Naive thymus-derived CD4-positive, alpha-beta T cell (primary cell): ENCODE results near the gene NEU1. TPM values are rescaled to one million over a fixed set of nuclear protein-coding genes. Genes with fewer than 3 reads are reported as not detected.
"Not testable (repeated sequence)": the region's sequence is repeated elsewhere in the genome, so short reads cannot be mapped to it uniquely, and the experiment has no call there.

Experiments used
- ATAC-seq: fragments of 150-1000 bp; cut with Tn5 transposase; 2 replicates; pipeline ENCODE4 v1.10.0; 2021; ENCODE audit warnings: mild to moderate bottlenecking, moderate library complexity
- CTCF ChIA-PET: fragments of 350-600 bp; sonication (Branson Sonifier 250); formaldehyde crosslinking; loops from one replicate; lab custom pipeline; 2021; ENCODE audit warnings: antibody characterized with exemption; lab: Charles Lee
- POLR2A ChIA-PET: fragments of 350-600 bp; sonication (Branson Sonifier 250); formaldehyde crosslinking; loops from one replicate; lab custom pipeline; 2021; ENCODE audit warnings: antibody characterized with exemption, inconsistent platforms; lab: Charles Lee
- DNase-seq, 9 donors: peaks; one replicate each; pipeline versions ENCODE4 v3.0.0 to v3.0.0-alpha.2; 2020 to 2022; ENCODE audit warnings: mixed read lengths in 1 of 9
- H3K27ac ChIP-seq: one replicate; pipeline ENCODE4 v1.7.0; 2013; ENCODE audit warnings: mild to moderate bottlenecking, low read depth, low read length, moderate library complexity
- H3K27me3 ChIP-seq, 2 donors: one replicate each; pipeline ENCODE4 v1.7.0; 2013; ENCODE audit warnings: low read length in 2 of 2, mild to moderate bottlenecking in 2 of 2, moderate library complexity in 2 of 2; ENCODE audit not compliant: control insufficient read depth in 2 of 2, insufficient read depth in 2 of 2
- H3K36me3 ChIP-seq, 3 experiments: 1 replicate in 2 of 3; 2 replicates in 1 of 3; pipeline ENCODE4 v1.7.0; 2013; ENCODE audit warnings: low read length in 3 of 3, mild to moderate bottlenecking in 3 of 3, moderate library complexity in 1 of 3; ENCODE audit not compliant: insufficient read depth in 3 of 3, control insufficient read depth in 2 of 3
- H3K4me1 ChIP-seq, 2 donors: one replicate each; pipeline ENCODE4 v1.7.0; 2013; ENCODE audit warnings: low read length in 2 of 2, mild to moderate bottlenecking in 2 of 2, moderate library complexity in 1 of 2; ENCODE audit not compliant: control insufficient read depth in 2 of 2, insufficient read depth in 2 of 2
- H3K4me3 ChIP-seq: 2 replicates; pipeline ENCODE4 v1.7.0; 2013; ENCODE audit warnings: mild to moderate bottlenecking, low read length
- H3K9me3 ChIP-seq, 3 experiments: 1 replicate in 2 of 3; 2 replicates in 1 of 3; pipeline ENCODE4 v1.7.0; 2013; ENCODE audit warnings: low read length in 3 of 3; ENCODE audit not compliant: control insufficient read depth in 2 of 3
- H3K27ac Mint-ChIP-seq, 9 donors: one replicate each; pipeline ENCODE4 v1.8.0; 2020 to 2022; ENCODE audit warnings: mixed read lengths in 9 of 9, mild to moderate bottlenecking in 8 of 9, moderate library complexity in 5 of 9, inconsistent platforms in 2 of 9
- H3K27me3 Mint-ChIP-seq, 5 donors: one replicate each; pipeline ENCODE4 v1.8.0; 2021 to 2022; ENCODE audit warnings: mixed read lengths in 5 of 5, mild to moderate bottlenecking in 1 of 5
- H3K36me3 Mint-ChIP-seq, 5 donors: one replicate each; pipeline ENCODE4 v1.8.0; 2020 to 2022; ENCODE audit warnings: mixed read lengths in 5 of 5, mild to moderate bottlenecking in 3 of 5, inconsistent platforms in 1 of 5
- H3K4me1 Mint-ChIP-seq, 7 donors: one replicate each; pipeline ENCODE4 v1.8.0; 2020 to 2022; ENCODE audit warnings: mixed read lengths in 7 of 7, mild to moderate bottlenecking in 3 of 7, inconsistent platforms in 1 of 7
- H3K4me3 Mint-ChIP-seq, 10 donors: one replicate each; pipeline ENCODE4 v1.8.0; 2020 to 2022; ENCODE audit warnings: mild to moderate bottlenecking in 10 of 10, mixed read lengths in 10 of 10, moderate library complexity in 6 of 10, inconsistent platforms in 2 of 10
- H3K9me3 Mint-ChIP-seq, 11 donors: one replicate each; pipeline ENCODE4 v1.8.0; 2020 to 2022; ENCODE audit warnings: mixed read lengths in 11 of 11, mild to moderate bottlenecking in 4 of 11, inconsistent platforms in 1 of 11, moderate library complexity in 1 of 11
- intact Hi-C, 2 donors: fragments of 100-400 bp; cut with micrococcal nuclease; formaldehyde crosslinking; loops; one replicate each; pipeline ENCODE4 v1.15.1; 2023
- polyA plus RNA-seq, 2 donors: library from polyadenylated mRNA; unstranded; fragments of 300-500 nt; fragmentation: Illumina TruSeq; gene quantifications; one replicate each; pipeline ENCODE4 v1.2.3, GENCODE V29; 2021
- total RNA-seq, 6 experiments: library from RNA in 5 of 6; stranded (reverse) in 5 of 6; gene quantifications; 1 replicate in 5 of 6; 2 replicates in 1 of 6; pipeline ENCODE4 v1.2.3 and lab custom pipeline; 2021 to 2026

Gene NEU1
- total and polyA plus RNA-seq, 7 experiments from 2014 or later: 13.6 to 35.0 (median 19.9) TPM

- not testable (repeated sequence) for DNase-seq
- H3K4me1 ChIP-seq: peaks cover 28 to 31% of the 10 kb centered on the region in 2 donors
Measured at GRCh38 chr6:31817929-31818511, 44.6 kb downstream of the NEU1 start.

GRCh38 chr6:31817133-31817928 is 45.3 kb downstream of the NEU1 start:
- H3K27ac Mint-ChIP-seq: peak overlapping the region; percentile 70 to 97 (median 91)
- CTCF ChIA-PET: interaction anchor here (0.7 to 1.5 kb wide), 9 partner anchors 11 to 143 kb away, joined by 3 to 9 read pairs (median 4); partner anchors contain the start of genes LSM2 and VARS1
- peak in 6 of 9 donors; percentile 57 to 72 (median 70) for DNase-seq

More at GRCh38 chr6:31817929-31818511, 44.6 kb downstream of the NEU1 start:
- ChIA-PET POLR2A (interaction anchor here (0.9 to 3.7 kb wide), 14 partner anchors 9 to 165 kb away, joined by 3 to 23 read pairs (median 6); partner anchors contain the start of genes ABHD16A, BAG6, C6orf47 and DDAH2), CTCF (interaction anchor here (0.6 to 1.5 kb wide), 11 partner anchors 11 to 144 kb away, joined by 3 to 9 read pairs (median 4); partner anchors contain the start of genes LSM2 and VARS1)
- H3K9me3 Mint-ChIP-seq, ATAC-seq, H3K27me3 ChIP-seq, H3K9me3 ChIP-seq, H3K36me3 ChIP-seq, H3K27me3 Mint-ChIP-seq: not testable (repeated sequence)
- Histone ChIP-seq H3K4me3 (peak overlapping the region; percentile 59), H3K27ac (peak overlapping the region; percentile 65)
- Mint-ChIP-seq H3K27ac (peak overlapping the region; percentile 70 to 97 (median 91)), H3K4me1 (peaks cover 7 to 58% (median 51%) of the 10 kb centered on the region in 7 donors), H3K4me3 (peak overlapping the region; percentile 72 to 98 (median 88)), H3K36me3 (peaks cover 0 to 13% (median 0%) of the 10 kb centered on the region in 5 donors)
- intact Hi-C loops: loop anchor here in 1 of 2 donors (2.0 kb wide), 3 partner anchors 13 to 89 kb away; partner anchors contain the start of gene DDAH2

GRCh38 chr6:31815025-31815838 is 47.4 kb downstream of the NEU1 start, which contains the start of the genes HSPA1A and HSPA1L:
Gene HSPA1A, plus strand, starts transcription at chr6:31815543. Its CDS starts 214 bp downstream, at chr6:31815757.
Gene HSPA1L, minus strand, starts transcription at chr6:31815283. Its CDS starts 3,311 bp downstream, at chr6:31811972.
- H3K9me3 Mint-ChIP-seq: no peaks in the 10 kb centered on the region
- H3K27me3 ChIP-seq: no peaks in the 10 kb centered on the region
- peak within 1 kb of the TSS; percentile 68 for H3K4me3 ChIP-seq
- H3K27ac ChIP-seq: peak within 1 kb of the TSS; percentile 78
- ChIA-PET CTCF (interaction anchor here (0.8 to 1.1 kb wide), 3 partner anchors 12 to 85 kb away, joined by 3 to 6 read pairs (median 4); partner anchors contain the start of gene HSPA1B), POLR2A (interaction anchor here (0.5 to 3.0 kb wide), 18 partner anchors 9 to 273 kb away, joined by 3 to 24 read pairs (median 5); partner anchors contain the start of genes ABHD16A, DDAH2, GPANK1 and HSPA1B)
- H3K27ac Mint-ChIP-seq: peak within 1 kb of the TSS; percentile 86 to 93 (median 90)
- peak; percentile 43 for ATAC-seq
- DNase-seq: peak in 6 of 9 donors; percentile 32 to 81 (median 42)
- no peaks in the 10 kb centered on the region for H3K9me3 ChIP-seq
- H3K4me3 Mint-ChIP-seq: peak within 1 kb of the TSS; percentile 85 to 96 (median 94)
- H3K4me1 ChIP-seq: peaks cover 21 to 30% of the 10 kb centered on the region in 2 donors
- H3K27me3 Mint-ChIP-seq: no peaks in the 10 kb centered on the region
- peaks cover 4 to 18% (median 5%) of the 10 kb centered on the region in 5 donors for H3K36me3 Mint-ChIP-seq
- peaks cover 0 to 19% (median 0%) of the 10 kb centered on the region in 3 experiments for H3K36me3 ChIP-seq
- peaks cover 7 to 44% (median 39%) of the 10 kb centered on the region in 7 donors for H3K4me1 Mint-ChIP-seq
- intact Hi-C loops: loop anchor here (2.0 kb wide), 4 partner anchors 18 to 76 kb away; partner anchors contain the start of gene VARS1 (in 1 of the 2)

More at GRCh38 chr6:31817133-31817928, 45.3 kb downstream of the NEU1 start:
- H3K36me3 ChIP-seq, H3K9me3 Mint-ChIP-seq, H3K9me3 ChIP-seq, H3K27me3 Mint-ChIP-seq, H3K27me3 ChIP-seq: not testable (repeated sequence)
- peak overlapping the region; percentile 72 to 98 (median 88) for H3K4me3 Mint-ChIP-seq
- peaks cover 28 to 37% of the 10 kb centered on the region in 2 donors for H3K4me1 ChIP-seq
- H3K4me3 ChIP-seq: peak overlapping the region; percentile 59
- H3K27ac ChIP-seq: peak overlapping the region; percentile 65
- intact Hi-C loops: loop anchor here in 1 of 2 donors (2.0 kb wide), 3 partner anchors 13 to 89 kb away; partner anchors contain the start of gene DDAH2
- POLR2A ChIA-PET: interaction anchor here (0.9 to 3.7 kb wide), 14 partner anchors 10 to 164 kb away, joined by 3 to 23 read pairs (median 6); partner anchors contain the start of genes ABHD16A, BAG6, C6orf47 and DDAH2
- ATAC-seq: peak; percentile 63
- H3K36me3 Mint-ChIP-seq: peaks cover 0 to 13% (median 0%) of the 10 kb centered on the region in 5 donors
- H3K4me1 Mint-ChIP-seq: peaks cover 11 to 57% (median 51%) of the 10 kb centered on the region in 7 donors

GRCh38 chr6:31814677-31815024 is 48.0 kb downstream of the NEU1 start:
- no peaks in the 10 kb centered on the region for H3K27me3 ChIP-seq
- Mint-ChIP-seq H3K27ac (peak overlapping the region; percentile 86 to 93 (median 90)), H3K4me1 (peaks cover 7 to 43% (median 38%) of the 10 kb centered on the region in 7 donors), H3K9me3 (no peaks in the 10 kb centered on the region), H3K27me3 (no peaks in the 10 kb centered on the region), H3K36me3 (peaks cover 4 to 20% (median 5%) of the 10 kb centered on the region in 5 donors), H3K4me3 (peak overlapping the region; percentile 85 to 96 (median 94))
- no peaks in the 10 kb centered on the region for H3K9me3 ChIP-seq
- peak; percentile 71 for ATAC-seq
- H3K4me3 ChIP-seq: peak overlapping the region; percentile 68
- peak in 6 of 9 donors; percentile 41 to 75 (median 56) for DNase-seq
- peaks cover 0 to 22% (median 0%) of the 10 kb centered on the region in 3 experiments for H3K36me3 ChIP-seq
- intact Hi-C loops: loop anchor here (2.0 kb wide), 4 partner anchors 18 to 76 kb away; partner anchors contain the start of gene VARS1 (in 1 of the 2)
- peaks cover 17 to 27% of the 10 kb centered on the region in 2 donors for H3K4me1 ChIP-seq
- CTCF ChIA-PET: interaction anchor here (1.0 to 1.6 kb wide), 4 partner anchors 13 to 133 kb away, joined by 3 to 5 read pairs (median 4); partner anchors contain the start of genes HSPA1B, LY6G5C and VARS1
- POLR2A ChIA-PET: interaction anchor here (0.6 to 3.0 kb wide), 16 partner anchors 8 to 234 kb away, joined by 3 to 24 read pairs (median 6); partner anchors contain the start of genes ABHD16A, DDAH2, GPANK1 and HSPA1B
- H3K27ac ChIP-seq: peak overlapping the region; percentile 78

GRCh38 chr6:31813465-31813849 is 49.2 kb downstream of the NEU1 start:
- H3K27ac ChIP-seq: peak overlapping the region; percentile 55
- peaks cover 13 to 18% of the 10 kb centered on the region in 2 donors for H3K4me1 ChIP-seq
- POLR2A ChIA-PET: interaction anchor here (0.9 to 3.0 kb wide), 10 partner anchors 13 to 149 kb away, joined by 3 to 24 read pairs (median 4); partner anchors contain the start of genes ABHD16A, GPANK1, HSPA1B and LY6G6D
- Mint-ChIP-seq H3K27me3 (no peaks in the 10 kb centered on the region), H3K4me1 (peaks cover 7 to 44% (median 33%) of the 10 kb centered on the region in 7 donors), H3K36me3 (peaks cover 4 to 19% (median 8%) of the 10 kb centered on the region in 5 donors), H3K9me3 (no peaks in the 10 kb centered on the region), H3K27ac (peak overlapping the region in 8 of 9 donors; percentile 63 to 90 (median 77)), H3K4me3 (peak overlapping the region in 9 of 10 donors; percentile 70 to 96 (median 94))
- intact Hi-C loops: no loop called here
- H3K27me3 ChIP-seq: no peaks in the 10 kb centered on the region
- H3K36me3 ChIP-seq: peaks cover 0 to 22% (median 0%) of the 10 kb centered on the region in 3 experiments
- H3K9me3 ChIP-seq: no peaks in the 10 kb centered on the region
- no peak overlapping the region for H3K4me3 ChIP-seq
- CTCF ChIA-PET: interaction anchor here (0.6 to 1.6 kb wide), 5 partner anchors 15 to 164 kb away, joined by 3 to 5 read pairs (median 3); partner anchors contain the start of genes LY6G5C and VARS1
- ATAC-seq (no peak), DNase-seq (no peak)
